K562 (cell line): ENCODE measurements around the gene PRRC2A. TPM values are rescaled to one million over a fixed set of nuclear protein-coding genes. Genes with fewer than 3 reads are reported as not detected.

Experiments
- ATAC-seq: fragments of 200-7000 bp; cut with Tn5 transposase; 3 replicates; pipeline ENCODE4 v1.9.1; 2020; ENCODE audit warnings: moderate library complexity
- BruUV-seq: library from RNA; stranded (reverse); fragments of 400-500 nt; replicated peaks from 2 replicates; lab custom pipeline; 2021; lab: Mats Ljungman, UMichigan
- CTCF ChIA-PET: fragments of 300-600 bp; formaldehyde crosslinking; extraction: SDS; loops from one replicate; lab custom pipeline; 2021; ENCODE audit warnings: low intra/inter-chr PET ratio; lab: Yijun Ruan, JAX
- POLR2A ChIA-PET: fragments of 300-600, 350-650 bp; sonication (Branson Sonifier 250); formaldehyde crosslinking; extraction: SDS; loops from one replicate; lab custom pipeline; 2021; ENCODE audit warnings: antibody characterized with exemption, inconsistent platforms; lab: Yijun Ruan, JAX
- DNase-seq, 4 experiments: peaks; one replicate each; pipeline versions ENCODE4 v3.0.0 to v3.0.0-alpha.2; 2011 to 2018; ENCODE audit warnings: low spot score in 3 of 4, mixed read lengths in 3 of 4; ENCODE audit errors: extremely low read depth in 1 of 4
- FAIRE-seq: peaks from 2 replicates; lab custom pipeline; 2011; peaks lifted over from hg19 to GRCh38; lab: Jason Lieb, UNC
- H2AFZ ChIP-seq: 2 replicates; pipeline ENCODE4 v1.6.0; 2011; ENCODE audit warnings: low read depth, low read length, control low read depth, inconsistent platforms
- H3K27ac ChIP-seq: fragments of 200-600 bp; 3 replicates; pipeline ENCODE4 v1.8.0; 2011; ENCODE audit warnings: low read depth, mild to moderate bottlenecking, control low read depth, inconsistent platforms, low read length, moderate library complexity, mixed read lengths; ENCODE audit errors: extremely low read depth
- H3K27me3 ChIP-seq, 2 experiments: fragments of 300-600 bp in 1 of 2; 2 replicates in 1 of 2; 3 replicates in 1 of 2; pipeline versions ENCODE4 v1.6.0 to v1.8.0; 2011; ENCODE audit warnings: inconsistent platforms in 2 of 2, low read length in 2 of 2, mild to moderate bottlenecking in 1 of 2, mixed read lengths in 1 of 2, moderate library complexity in 1 of 2; ENCODE audit not compliant: control insufficient read depth in 2 of 2, insufficient read depth in 2 of 2
- H3K36me3 ChIP-seq: fragments of 300-600 bp; 3 replicates; pipeline ENCODE4 v1.8.0; 2011; ENCODE audit warnings: mild to moderate bottlenecking, low read length, inconsistent platforms; ENCODE audit not compliant: control insufficient read depth, insufficient read depth
- H3K4me1 ChIP-seq, 2 experiments: fragments of 200-600 bp in 1 of 2; replicated peaks in 1 of 2; 2 replicates in 1 of 2; 3 replicates in 1 of 2; pipeline versions ENCODE4 v1.5.1 to v1.8.0; 2011; ENCODE audit warnings: inconsistent platforms in 2 of 2, low read length in 2 of 2, mild to moderate bottlenecking in 1 of 2, mixed read lengths in 1 of 2, moderate library complexity in 1 of 2; ENCODE audit not compliant: control insufficient read depth in 2 of 2, insufficient read depth in 2 of 2
- H3K4me2 ChIP-seq: 2 replicates; pipeline ENCODE4 v1.6.1; 2011; ENCODE audit warnings: low read length, control low read depth, inconsistent platforms, mixed read lengths; ENCODE audit not compliant: insufficient read depth
- H3K4me3 ChIP-seq: fragments of 200-600 bp; sonication (generic), shearing (Covaris generic); 2 replicates; pipeline ENCODE4 v1.5.1; 2016; ENCODE audit warnings: control low read depth, inconsistent platforms
- H3K79me2 ChIP-seq: fragments of 200-600 bp; 3 replicates; pipeline ENCODE4 v1.8.0; 2011; ENCODE audit warnings: low read length, inconsistent platforms; ENCODE audit not compliant: control insufficient read depth, insufficient read depth
- H3K9ac ChIP-seq, 2 experiments: 2 replicates each; pipeline versions ENCODE4 v1.6.0 to v1.6.1; 2011; ENCODE audit warnings: low read depth in 2 of 2, low read length in 2 of 2, control low read depth in 1 of 2, inconsistent platforms in 1 of 2, mild to moderate bottlenecking in 1 of 2, mixed read lengths in 1 of 2; ENCODE audit not compliant: insufficient read depth in 1 of 2
- H3K9me1 ChIP-seq: one replicate; pipeline ENCODE4 v1.6.0; 2011; ENCODE audit warnings: inconsistent platforms, mild to moderate bottlenecking, low read length, moderate library complexity; ENCODE audit not compliant: control insufficient read depth, insufficient read depth
- H3K9me3 ChIP-seq: replicated peaks from 2 replicates; pipeline ENCODE4 v1.5.1; 2011; ENCODE audit warnings: low read depth, low read length, inconsistent platforms; ENCODE audit not compliant: control insufficient read depth, insufficient read depth
- H4K20me1 ChIP-seq: replicated peaks from 2 replicates; pipeline ENCODE4 v1.6.1; 2011; ENCODE audit warnings: low read length, inconsistent platforms, mixed read lengths; ENCODE audit not compliant: control insufficient read depth, insufficient read depth
- BDP1 ChIP-seq: IDR thresholded peaks from 3 replicates; pipeline ENCODE4 v1.6.1; 2011; ENCODE audit not compliant: insufficient read length, insufficient read depth
- FUS ChIP-seq: fragments of 200-400 bp; formaldehyde crosslinking; optimal IDR thresholded peaks from 2 replicates; pipeline ENCODE3; 2017; ENCODE audit warnings: low read depth, low read length
- GATAD2B ChIP-seq: fragments of 450-650 bp; IDR thresholded peaks from 2 replicates; pipeline ENCODE4 v1.6.1; 2017; ENCODE audit warnings: mild to moderate bottlenecking, borderline replicate concordance
- HES1 ChIP-seq: fragments of 450-650 bp; IDR thresholded peaks from 2 replicates; pipeline ENCODE4 v1.6.1; 2016; ENCODE audit warnings: low read depth, mild to moderate bottlenecking, moderate library complexity
- HLTF ChIP-seq: fragments of 450-650 bp; IDR thresholded peaks from 2 replicates; pipeline ENCODE4 v1.6.1; 2016
- SIN3A ChIP-seq, 2 experiments: fragments of 150-350 bp in 1 of 2; IDR thresholded peaks; 2 replicates each; pipeline ENCODE4 v1.6.1; 2011 to 2016; ENCODE audit warnings: borderline replicate concordance in 2 of 2, low read depth in 2 of 2, low read length in 2 of 2, mild to moderate bottlenecking in 2 of 2, moderate library complexity in 2 of 2; ENCODE audit not compliant: control insufficient read depth in 1 of 2
- ZNF3 ChIP-seq: fragments of 250-450 bp; sonication (Bioruptor Pico); IDR thresholded peaks from 2 replicates; pipeline ENCODE4 v1.5.0; 2021; ENCODE audit warnings: mild to moderate bottlenecking, moderate library complexity
- WGBS: fragments of 100-300 bp; shearing (Covaris generic); methylation state at CpG from one replicate; pipeline ENCODE4 v1.1.6; 2016; ENCODE audit warnings: low coverage, mixed read lengths; ENCODE audit not compliant: insufficient coverage; ENCODE audit errors: missing lambda C conversion rate; 5-methylcytosine and 5-hydroxymethylcytosine counted together
- in situ Hi-C: fragments of 300-500 bp; cut with MboI; formaldehyde crosslinking; loops from 4 replicates; pipeline ENCODE4 v1.15.0; 2018; ENCODE audit warnings: inconsistent platforms, mixed read lengths
- intact Hi-C: fragments of 100-400 bp; cut with micrococcal nuclease; formaldehyde crosslinking; loops from 2 replicates; pipeline ENCODE4 v1.14.2; 2022
- polyA plus RNA-seq, 8 experiments: library from polyadenylated mRNA; depleted of rRNA in 4 of 8; stranded (reverse) in 5 of 8; unstranded in 3 of 8; fragments of >200 nt; fragmentation: Nextera tagmentation in 2 of 8; fragmentation: Illumina TruSeq in 1 of 8; extraction: Ambion mirVana in 2 of 8; extraction: Trizol in 1 of 8; gene quantifications; 2 replicates each; pipeline versions ENCODE4 v1.2.1 to v1.2.3, GENCODE V29; 2011 to 2014; ENCODE audit warnings: inconsistent platforms in 1 of 8, missing spikeins in 1 of 8
- total RNA-seq, 7 experiments: library from RNA; depleted of rRNA in 6 of 7; stranded (reverse); fragments of >200 nt in 6 of 7; fragmentation: Illumina TruSeq in 2 of 7; extraction: Trizol in 2 of 7; gene quantifications; 2 replicates each; pipeline versions ENCODE4 v1.2.1 to v1.2.3, GENCODE V29; 2011 to 2021; ENCODE audit warnings: low replicate concordance in 1 of 7
- TF ChIP-seq, protein P1 (sequence below): fragments of 450-650 bp; IDR thresholded peaks from 2 replicates; pipeline ENCODE4 v1.6.1; 2018; ENCODE audit warnings: mild to moderate bottlenecking, low read depth; ENCODE audit not compliant: partially characterized antibody
- TF ChIP-seq, protein P2 (sequence below), 2 experiments: fragments of 450-650 bp; IDR thresholded peaks; 2 replicates each; pipeline ENCODE4 v1.6.1; 2016; ENCODE audit warnings: mild to moderate bottlenecking in 2 of 2, borderline replicate concordance in 1 of 2, low read depth in 1 of 2, moderate library complexity in 1 of 2

Gene PRRC2A
- total and polyA plus RNA-seq, 9 of the 15 experiments (the other 6 are each of a cell fraction or from before 2014, with no cell fraction given): 1.0 to 332 (median 63.0) TPM

GRCh38 chr6:31663126-31663960 is 42.8 kb downstream of the PRRC2A start:
- DNase-seq: peak in 1 of 4 experiments; percentile 50
- H3K79me2 ChIP-seq: peaks cover 90% of the 10 kb centered on the region
- peak overlapping the region; percentile 27 for H2AFZ ChIP-seq
- no peak for ATAC-seq
- intact Hi-C loops (loop anchor here (10.0 kb wide), 1 partner anchor 511 kb away; the partner anchor contains the start of genes AGPAT1 and RNF5), in situ Hi-C loops (loop anchor here (5.0 kb wide), 2 partner anchors 116 to 199 kb away; partner anchors contain the start of genes ATP6V1G2, NEU1 and NFKBIL1)
- peak overlapping the region; percentile 93 for H3K4me2 ChIP-seq
- no peaks in the 10 kb centered on the region for H3K27me3 ChIP-seq
- H3K36me3 ChIP-seq: peaks cover 53% of the 10 kb centered on the region
- H3K4me3 ChIP-seq: peak overlapping the region; percentile 66
- H3K4me1 ChIP-seq: peaks cover 45 to 60% of the 10 kb centered on the region in 2 experiments
- H3K9me3 ChIP-seq: no peaks in the 10 kb centered on the region
- WGBS: 33% methylated on average over 9 of the region's 9 CpGs
- no peak for FAIRE-seq
- H3K27ac ChIP-seq: peak overlapping the region; percentile 97
- ChIA-PET POLR2A (interaction anchor here (0.6 to 9.8 kb wide), 44 partner anchors 9 to 980 kb away, joined by 3 to 267 read pairs (median 10); partner anchors contain the start of genes ABHD16A, APOM, BAG6 and CLIC1), CTCF (no interaction called here)
- BruUV-seq: no TSS peak
- no peaks in the 10 kb centered on the region for H3K9me1 ChIP-seq
- peak overlapping the region; percentile 96 to 97 for H3K9ac ChIP-seq
- H4K20me1 ChIP-seq: peaks cover 8% of the 10 kb centered on the region; the same call in 1 of the 2 replicates
- TF ChIP-seq, protein P1, sequence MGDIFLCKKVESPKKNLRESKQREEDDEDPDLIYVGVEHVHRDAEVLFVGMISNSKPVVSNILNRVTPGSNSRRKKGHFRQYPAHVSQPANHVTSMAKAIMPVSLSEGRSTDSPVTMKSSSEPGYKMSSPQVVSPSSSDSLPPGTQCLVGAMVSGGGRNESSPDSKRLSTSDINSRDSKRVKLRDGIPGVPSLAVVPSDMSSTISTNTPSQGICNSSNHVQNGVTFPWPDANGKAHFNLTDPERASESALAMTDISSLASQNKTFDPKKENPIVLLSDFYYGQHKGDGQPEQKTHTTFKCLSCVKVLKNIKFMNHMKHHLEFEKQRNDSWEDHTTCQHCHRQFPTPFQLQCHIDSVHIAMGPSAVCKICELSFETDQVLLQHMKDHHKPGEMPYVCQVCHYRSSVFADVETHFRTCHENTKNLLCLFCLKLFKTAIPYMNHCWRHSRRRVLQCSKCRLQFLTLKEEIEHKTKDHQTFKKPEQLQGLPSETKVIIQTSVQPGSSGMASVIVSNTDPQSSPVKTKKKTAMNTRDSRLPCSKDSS: no peak
- no peak for TF ChIP-seq HES1
- no peak for TF ChIP-seq ZNF3 (CRISPR knock-in tag)
- TF ChIP-seq, protein P2, sequence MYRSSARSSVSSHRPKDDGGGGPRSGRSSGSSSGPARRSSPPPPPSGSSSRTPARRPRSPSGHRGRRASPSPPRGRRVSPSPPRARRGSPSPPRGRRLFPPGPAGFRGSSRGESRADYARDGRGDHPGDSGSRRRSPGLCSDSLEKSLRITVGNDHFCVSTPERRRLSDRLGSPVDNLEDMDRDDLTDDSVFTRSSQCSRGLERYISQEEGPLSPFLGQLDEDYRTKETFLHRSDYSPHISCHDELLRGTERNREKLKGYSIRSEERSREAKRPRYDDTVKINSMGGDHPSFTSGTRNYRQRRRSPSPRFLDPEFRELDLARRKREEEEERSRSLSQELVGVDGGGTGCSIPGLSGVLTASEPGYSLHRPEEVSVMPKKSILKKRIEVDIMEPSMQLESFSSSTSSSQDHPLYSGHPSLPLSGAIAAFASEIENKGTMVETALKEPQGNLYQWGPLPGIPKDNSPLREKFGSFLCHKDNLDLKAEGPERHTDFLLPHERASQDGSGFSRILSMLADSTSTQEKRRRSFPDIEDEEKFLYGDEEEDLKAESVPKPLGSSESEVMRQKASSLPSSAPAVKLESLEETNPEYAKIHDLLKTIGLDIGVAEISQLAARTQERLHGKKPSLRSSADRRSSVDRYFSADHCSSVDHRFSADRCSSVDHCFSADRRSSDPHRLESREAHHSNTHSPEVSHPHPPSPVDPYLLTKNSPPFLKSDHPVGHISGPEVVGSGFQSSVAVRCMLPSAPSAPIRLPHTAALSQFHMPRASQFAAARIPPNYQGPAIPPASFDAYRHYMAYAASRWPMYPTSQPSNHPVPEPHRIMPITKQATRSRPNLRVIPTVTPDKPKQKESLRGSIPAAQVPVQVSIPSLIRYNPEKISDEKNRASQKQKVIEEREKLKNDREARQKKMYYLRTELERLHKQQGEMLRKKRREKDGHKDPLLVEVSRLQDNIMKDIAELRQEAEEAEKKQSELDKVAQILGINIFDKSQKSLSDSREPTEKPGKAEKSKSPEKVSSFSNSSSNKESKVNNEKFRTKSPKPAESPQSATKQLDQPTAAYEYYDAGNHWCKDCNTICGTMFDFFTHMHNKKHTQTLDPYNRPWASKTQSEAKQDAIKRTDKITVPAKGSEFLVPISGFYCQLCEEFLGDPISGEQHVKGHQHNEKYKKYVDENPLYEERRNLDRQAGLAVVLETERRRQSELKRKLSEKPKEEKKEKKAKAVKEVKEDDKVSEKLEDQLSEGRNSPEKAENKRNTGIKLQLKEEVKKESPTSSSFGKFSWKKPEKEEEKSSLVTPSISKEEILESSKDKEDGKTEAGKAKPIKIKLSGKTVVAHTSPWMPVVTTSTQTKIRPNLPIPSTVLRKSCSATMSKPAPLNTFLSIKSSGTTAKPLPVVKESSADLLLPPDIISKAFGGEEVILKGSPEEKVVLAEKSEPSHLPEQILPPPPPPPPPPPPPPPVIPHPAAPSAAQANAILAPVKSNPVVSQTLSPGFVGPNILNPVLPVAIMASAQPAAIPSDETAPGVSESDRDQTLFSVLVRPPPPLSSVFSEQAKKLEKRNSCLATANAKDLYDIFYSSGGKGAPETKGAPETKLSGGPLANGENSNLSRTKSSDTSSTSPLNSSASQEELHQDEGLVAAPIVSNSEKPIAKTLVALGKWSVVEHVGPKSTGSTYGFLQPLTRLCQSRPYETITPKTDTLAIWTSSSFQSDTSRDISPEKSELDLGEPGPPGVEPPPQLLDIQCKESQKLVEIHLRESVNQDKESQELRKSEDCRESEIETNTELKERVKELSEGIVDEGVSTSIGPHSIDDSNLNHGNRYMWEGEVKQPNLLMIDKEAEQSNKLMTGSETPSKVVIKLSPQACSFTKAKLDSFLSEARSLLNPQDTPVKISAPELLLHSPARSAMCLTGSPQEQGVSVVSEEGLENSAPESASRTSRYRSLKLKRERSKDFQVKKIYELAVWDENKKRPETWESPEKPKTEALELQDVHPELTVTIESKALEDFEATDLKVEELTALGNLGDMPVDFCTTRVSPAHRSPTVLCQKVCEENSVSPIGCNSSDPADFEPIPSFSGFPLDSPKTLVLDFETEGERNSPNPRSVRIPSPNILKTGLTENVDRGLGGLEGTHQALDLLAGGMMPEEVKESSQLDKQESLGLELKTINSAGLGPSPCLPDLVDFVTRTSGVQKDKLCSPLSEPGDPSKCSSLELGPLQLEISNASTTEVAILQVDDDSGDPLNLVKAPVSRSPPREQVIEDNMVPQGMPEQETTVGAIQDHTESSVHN (IDR thresholded peaks at IDR 0.05; ENCODE audit: borderline replicate concordance in 1 of 2, low read depth in 1 of 2): no peak
- TF ChIP-seq GATAD2B: no peak
- peak; percentile 51; the same call in 1 of the 2 replicates for TF ChIP-seq HLTF
- TF ChIP-seq FUS: no peak
- no peak for TF ChIP-seq BDP1
- TF ChIP-seq SIN3A (IDR thresholded peaks at IDR 0.05; ENCODE audit: borderline replicate concordance in 2 of 2, control insufficient read depth in 1 of 2, low read depth in 2 of 2, low read length in 2 of 2): no peak
